Vagina (tissue), 2 donors: ENCODE data around the gene KCNJ10. TPM values are rescaled to one million over a fixed set of nuclear protein-coding genes. Genes with fewer than 3 reads are reported as not detected.

Source experiments
- DNase-seq, 2 donors: peaks; one replicate each; pipeline ENCODE4 v3.0.0-alpha.2; 2017; ENCODE audit errors: extremely low spot score in 2 of 2
- H3K27ac ChIP-seq: fragments of 200-600 bp; sonication (generic); one replicate; pipeline ENCODE4 v1.5.1; 2019
- H3K27me3 ChIP-seq: fragments of 200-600 bp; sonication (generic); one replicate; pipeline ENCODE4 v1.5.1; 2019
- H3K36me3 ChIP-seq, 2 donors: fragments of 200-600 bp; sonication (generic); one replicate each; pipeline ENCODE4 v1.5.1; 2017 to 2019
- H3K4me1 ChIP-seq: fragments of 200-600 bp; sonication (generic); one replicate; pipeline ENCODE4 v1.5.1; 2019
- H3K4me3 ChIP-seq, 2 donors: fragments of 200-600 bp; sonication (generic); 1 replicate in 1 of 2; 2 replicates in 1 of 2; pipeline ENCODE4 v1.5.1; 2016 to 2019
- H3K9me3 ChIP-seq: fragments of 200-600 bp; sonication (generic); one replicate; pipeline ENCODE4 v1.5.1; 2019
- CTCF ChIP-seq, 3 experiments: fragments of 450-650 bp in 2 of 3; fragments of 200-600 bp in 1 of 3; sonication (generic) in 1 of 3; IDR thresholded peaks; one replicate each; pipeline ENCODE4 v1.5.1; 2017 to 2019; ENCODE audit warnings: antibody characterized with exemption in 3 of 3, mild to moderate bottlenecking in 2 of 3, moderate library complexity in 2 of 3
- POLR2A ChIP-seq, 2 donors: fragments of 450-650 bp; IDR thresholded peaks; one replicate each; pipeline ENCODE4 v1.6.1; 2017; ENCODE audit warnings: antibody characterized with exemption in 2 of 2, mild to moderate bottlenecking in 2 of 2, moderate library complexity in 2 of 2
- POLR2AphosphoS5 ChIP-seq, 2 donors: sonication (generic); formaldehyde crosslinking; IDR thresholded peaks; one replicate each; pipeline ENCODE4 v1.9.0; 2017; ENCODE audit warnings: antibody characterized with exemption in 2 of 2, mild to moderate bottlenecking in 2 of 2, low read depth in 1 of 2; ENCODE audit not compliant: insufficient read depth in 1 of 2
- intact Hi-C: fragments of 100-400 bp; cut with DNase I; formaldehyde crosslinking; loops from one replicate; pipeline ENCODE4 v1.15.1; 2023
- total RNA-seq: library from RNA; depleted of rRNA; stranded (reverse); fragments of >200 nt; gene quantifications from one replicate; pipeline ENCODE4 v1.2.3, GENCODE V29; 2016

The KCNJ10 gene
- total RNA-seq, 1 donor from 2014 or later, result not detected

- Histone ChIP-seq H3K4me3 (no peak overlapping the region), H3K27me3 (no peaks in the 10 kb centered on the region), H3K27ac (no peak overlapping the region), H3K9me3 (no peaks in the 10 kb centered on the region), H3K4me1 (no peaks in the 10 kb centered on the region), H3K36me3 (no peaks in the 10 kb centered on the region)
- TF ChIP-seq CTCF (IDR thresholded peaks at IDR 0.05) (no peak), POLR2A (IDR thresholded peaks at IDR 0.05) (no peak), POLR2AphosphoS5 (IDR thresholded peaks at IDR 0.05; ENCODE audit: insufficient read depth in 1 of 2, low read depth in 1 of 2) (no peak)
- intact Hi-C loops, result no loop called here
- peak in 1 of 2 donors; percentile 77 for DNase-seq
These were observed 80.0 kb downstream of the KCNJ10 start for GRCh38 chr1:159990005-159990404.

GRCh38 chr1:159989581-159989980 is 80.4 kb downstream of the KCNJ10 start:
- no peak overlapping the region for H3K4me3 ChIP-seq
- no peak for DNase-seq
- no peak overlapping the region for H3K27ac ChIP-seq
- intact Hi-C loops, result no loop called here
- H3K9me3 ChIP-seq, result no peaks in the 10 kb centered on the region
- H3K4me1 ChIP-seq, result no peaks in the 10 kb centered on the region
- no peak for TF ChIP-seq CTCF (IDR thresholded peaks at IDR 0.05)
- no peak for TF ChIP-seq POLR2AphosphoS5 (IDR thresholded peaks at IDR 0.05; ENCODE audit: insufficient read depth in 1 of 2, low read depth in 1 of 2)
- no peak for TF ChIP-seq POLR2A (IDR thresholded peaks at IDR 0.05)
- no peaks in the 10 kb centered on the region for H3K36me3 ChIP-seq
- no peaks in the 10 kb centered on the region for H3K27me3 ChIP-seq

GRCh38 chr1:159988006-159988405 is 82.0 kb downstream of the KCNJ10 start:
- TF ChIP-seq POLR2AphosphoS5 (IDR thresholded peaks at IDR 0.05; ENCODE audit: insufficient read depth in 1 of 2, low read depth in 1 of 2) (no peak), POLR2A (IDR thresholded peaks at IDR 0.05) (no peak), CTCF (IDR thresholded peaks at IDR 0.05) (no peak)

GRCh38 chr1:159987186-159987585 is 82.8 kb downstream of the KCNJ10 start:
- TF ChIP-seq CTCF (IDR thresholded peaks at IDR 0.05) (no peak), POLR2A (IDR thresholded peaks at IDR 0.05) (no peak), POLR2AphosphoS5 (IDR thresholded peaks at IDR 0.05; ENCODE audit: insufficient read depth in 1 of 2, low read depth in 1 of 2) (no peak)
- no peaks in the 10 kb centered on the region for H3K36me3 ChIP-seq
- no peaks in the 10 kb centered on the region for H3K9me3 ChIP-seq
- peak; percentile 40 to 60 for DNase-seq
- intact Hi-C loops, result no loop called here
- no peaks in the 10 kb centered on the region for H3K4me1 ChIP-seq
- no peak overlapping the region for H3K27ac ChIP-seq
- no peak overlapping the region for H3K4me3 ChIP-seq
- H3K27me3 ChIP-seq, result no peaks in the 10 kb centered on the region

More at GRCh38 chr1:159988006-159988405, 82.0 kb downstream of the KCNJ10 start:
- no peaks in the 10 kb centered on the region for H3K27me3 ChIP-seq
- H3K27ac ChIP-seq, result no peak overlapping the region
- no peak overlapping the region for H3K4me3 ChIP-seq
- DNase-seq, result peak; percentile 42 to 61
- H3K9me3 ChIP-seq, result no peaks in the 10 kb centered on the region
- no peaks in the 10 kb centered on the region for H3K36me3 ChIP-seq
- H3K4me1 ChIP-seq, result no peaks in the 10 kb centered on the region
- intact Hi-C loops, result no loop called here

GRCh38 chr1:159986531-159986930 is 83.4 kb downstream of the KCNJ10 start:
- no peak overlapping the region for H3K4me3 ChIP-seq
- no peak overlapping the region for H3K27ac ChIP-seq
- intact Hi-C loops, result no loop called here
- no peaks in the 10 kb centered on the region for H3K27me3 ChIP-seq
- TF ChIP-seq POLR2AphosphoS5 (IDR thresholded peaks at IDR 0.05; ENCODE audit: insufficient read depth in 1 of 2, low read depth in 1 of 2), result no peak
- H3K9me3 ChIP-seq, result no peaks in the 10 kb centered on the region
- H3K36me3 ChIP-seq, result no peaks in the 10 kb centered on the region
- no peaks in the 10 kb centered on the region for H3K4me1 ChIP-seq
- DNase-seq, result peak in 1 of 2 donors; percentile 37
